ENCODE measurements around the gene SLC6A8.
"Not testable (repeated sequence)": the region's sequence is repeated elsewhere in the genome, so short reads cannot be mapped to it uniquely, and the experiment has no call there.

DNA sequence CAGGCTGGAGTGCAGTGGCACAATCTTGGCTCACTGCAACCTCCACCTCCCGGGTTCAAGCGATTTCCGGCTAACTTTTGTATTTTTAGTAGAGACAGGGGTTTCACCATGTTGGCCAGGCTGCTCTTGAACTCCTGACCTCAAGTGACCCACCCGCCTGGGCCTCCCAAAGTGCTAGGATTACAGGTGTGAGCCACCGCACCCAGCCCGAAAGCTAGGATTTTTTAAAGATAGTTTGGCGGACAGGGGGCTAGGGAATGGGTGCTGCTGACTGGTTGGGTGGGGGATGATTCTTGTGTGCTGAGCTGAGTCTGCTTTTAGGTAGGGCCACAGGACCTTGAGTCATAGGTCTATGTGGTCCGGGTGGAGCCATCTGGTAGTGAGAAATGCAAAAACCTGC lies 4.2 kb upstream of the SLC6A8 start:
- TF ChIP-seq, protein P1, sequence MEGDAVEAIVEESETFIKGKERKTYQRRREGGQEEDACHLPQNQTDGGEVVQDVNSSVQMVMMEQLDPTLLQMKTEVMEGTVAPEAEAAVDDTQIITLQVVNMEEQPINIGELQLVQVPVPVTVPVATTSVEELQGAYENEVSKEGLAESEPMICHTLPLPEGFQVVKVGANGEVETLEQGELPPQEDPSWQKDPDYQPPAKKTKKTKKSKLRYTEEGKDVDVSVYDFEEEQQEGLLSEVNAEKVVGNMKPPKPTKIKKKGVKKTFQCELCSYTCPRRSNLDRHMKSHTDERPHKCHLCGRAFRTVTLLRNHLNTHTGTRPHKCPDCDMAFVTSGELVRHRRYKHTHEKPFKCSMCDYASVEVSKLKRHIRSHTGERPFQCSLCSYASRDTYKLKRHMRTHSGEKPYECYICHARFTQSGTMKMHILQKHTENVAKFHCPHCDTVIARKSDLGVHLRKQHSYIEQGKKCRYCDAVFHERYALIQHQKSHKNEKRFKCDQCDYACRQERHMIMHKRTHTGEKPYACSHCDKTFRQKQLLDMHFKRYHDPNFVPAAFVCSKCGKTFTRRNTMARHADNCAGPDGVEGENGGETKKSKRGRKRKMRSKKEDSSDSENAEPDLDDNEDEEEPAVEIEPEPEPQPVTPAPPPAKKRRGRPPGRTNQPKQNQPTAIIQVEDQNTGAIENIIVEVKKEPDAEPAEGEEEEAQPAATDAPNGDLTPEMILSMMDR (IDR thresholded peaks at IDR 0.05), result not testable (repeated sequence)
- not testable (repeated sequence) for TF ChIP-seq POLR2A, EP300 (IDR thresholded peaks at IDR 0.05)
